ENCODE data around the gene TMEM45A.
"Not testable (repeated sequence)": the region's sequence is repeated elsewhere in the genome, so short reads cannot be mapped to it uniquely, and the experiment has no call there.

TMEM45A gene

GRCh38 chr3:100486808-100487207, 5.6 kb upstream of the TMEM45A start:
- DNase-seq (ENCODE audit: low spot score) = no peak

GRCh38 chr3:100489118-100489517, 3.3 kb upstream of the TMEM45A start:
- DNase-seq (ENCODE audit: low spot score) = no peak

GRCh38 chr3:100496711-100497261, 4.4 kb downstream of the TMEM45A start:
- no peak for DNase-seq (ENCODE audit: low spot score)

GRCh38 chr3:100499651-100500050, 7.2 kb downstream of the TMEM45A start:
- no peak for DNase-seq (ENCODE audit: low spot score)

- no peak for DNase-seq (ENCODE audit: low spot score)
Observed at GRCh38 chr3:100500320-100500880, 8.0 kb downstream of the TMEM45A start.

GRCh38 chr3:100503448-100503847, 11.0 kb downstream of the TMEM45A start:
- DNase-seq (ENCODE audit: low spot score) = no peak

- DNase-seq (ENCODE audit: low spot score) = no peak
Observed at GRCh38 chr3:100506355-100506754, 13.9 kb downstream of the TMEM45A start.

GRCh38 chr3:100509818-100510217, 17.4 kb downstream of the TMEM45A start:
- not testable (repeated sequence) for DNase-seq (ENCODE audit: low spot score)

GRCh38 chr3:100516232-100516631, 23.8 kb downstream of the TMEM45A start:
- no peak for DNase-seq (ENCODE audit: low spot score)

GRCh38 chr3:100516838-100517237, 24.4 kb downstream of the TMEM45A start:
- DNase-seq (ENCODE audit: low spot score) = no peak

- DNase-seq (ENCODE audit: low spot score) = no peak
Observed at GRCh38 chr3:100517276-100517675, 24.9 kb downstream of the TMEM45A start.

GRCh38 chr3:100518244-100518643, 25.8 kb downstream of the TMEM45A start:
- no peak for DNase-seq (ENCODE audit: low spot score)

GRCh38 chr3:100518983-100519382, 26.6 kb downstream of the TMEM45A start:
- DNase-seq (ENCODE audit: low spot score) = no peak

- no peak for DNase-seq (ENCODE audit: low spot score)
Observed at GRCh38 chr3:100521439-100521845, 29.0 kb downstream of the TMEM45A start.

GRCh38 chr3:100522125-100522524, 29.7 kb downstream of the TMEM45A start:
- DNase-seq (ENCODE audit: low spot score) = no peak

- no peak for DNase-seq (ENCODE audit: low spot score)
Observed at GRCh38 chr3:100523050-100523760, 30.8 kb downstream of the TMEM45A start.

GRCh38 chr3:100525753-100526612, 33.6 kb downstream of the TMEM45A start:
- no peak for DNase-seq (ENCODE audit: low spot score)

GRCh38 chr3:100526613-100527346, 34.4 kb downstream of the TMEM45A start:
- no peak for DNase-seq (ENCODE audit: low spot score)

GRCh38 chr3:100527347-100527735, 34.9 kb downstream of the TMEM45A start:
- DNase-seq (ENCODE audit: low spot score) = no peak

GRCh38 chr3:100531093-100531492, 38.7 kb downstream of the TMEM45A start:
- DNase-seq (ENCODE audit: low spot score) = no peak

- DNase-seq (ENCODE audit: low spot score) = no peak
Observed at GRCh38 chr3:100532411-100532810, 40.0 kb downstream of the TMEM45A start.

- DNase-seq (ENCODE audit: low spot score) = no peak
Observed at GRCh38 chr3:100533176-100533575, 40.8 kb downstream of the TMEM45A start.

All from germinal center (tissue), 1 donor.